Measurements from ENCODE around the gene S100A13.

Gene S100A13

DNA sequence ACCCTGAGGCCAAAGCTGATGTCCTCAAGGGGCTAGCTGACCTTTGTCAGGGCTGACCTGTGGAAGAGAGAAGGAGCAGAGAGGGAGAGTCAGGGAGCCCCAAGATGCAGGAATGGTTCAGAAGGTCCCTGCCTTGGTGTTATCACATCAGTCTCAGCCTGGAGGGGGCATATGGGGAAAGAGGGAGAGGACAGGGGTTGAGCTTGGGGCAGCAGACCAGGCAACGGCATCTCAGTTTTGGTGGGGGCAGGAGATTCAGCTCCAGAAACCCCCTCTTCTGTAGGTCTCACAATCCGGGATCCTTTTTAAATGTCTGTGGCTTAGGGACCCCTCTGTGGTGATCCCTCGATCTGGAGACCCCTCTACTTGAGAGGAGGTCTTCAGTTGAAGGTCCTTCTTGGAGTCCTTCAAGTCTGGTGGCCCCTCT lies 815 bp downstream of the S100A13 start:
- no peak for DNase-seq (ENCODE audit: low read depth)

GRCh38 chr1:153624965-153625611 lies 2.2 kb downstream of the S100A13 start:
- no peak for DNase-seq (ENCODE audit: low read depth)

DNA sequence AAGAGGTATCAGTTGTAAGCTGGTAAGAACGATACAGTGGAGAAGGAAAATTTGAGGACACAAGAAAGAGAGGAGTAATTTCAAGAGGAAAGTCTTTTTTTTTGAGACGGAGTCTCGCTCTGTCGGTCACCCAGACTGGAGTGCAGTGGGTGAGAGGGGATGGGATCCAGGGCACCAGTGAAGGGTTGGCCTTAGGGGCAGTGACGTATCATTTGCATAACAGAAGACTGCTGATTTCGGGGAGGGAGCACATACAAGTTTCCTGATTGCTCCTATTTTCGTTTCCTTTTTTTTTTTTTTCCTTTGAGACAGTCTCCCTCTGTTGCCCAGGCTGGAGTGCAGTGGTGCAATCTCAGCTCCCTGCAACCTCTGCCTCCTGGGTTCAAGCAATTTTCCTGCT lies 4.2 kb downstream of the S100A13 start:
- DNase-seq (ENCODE audit: low read depth): no peak

DNA sequence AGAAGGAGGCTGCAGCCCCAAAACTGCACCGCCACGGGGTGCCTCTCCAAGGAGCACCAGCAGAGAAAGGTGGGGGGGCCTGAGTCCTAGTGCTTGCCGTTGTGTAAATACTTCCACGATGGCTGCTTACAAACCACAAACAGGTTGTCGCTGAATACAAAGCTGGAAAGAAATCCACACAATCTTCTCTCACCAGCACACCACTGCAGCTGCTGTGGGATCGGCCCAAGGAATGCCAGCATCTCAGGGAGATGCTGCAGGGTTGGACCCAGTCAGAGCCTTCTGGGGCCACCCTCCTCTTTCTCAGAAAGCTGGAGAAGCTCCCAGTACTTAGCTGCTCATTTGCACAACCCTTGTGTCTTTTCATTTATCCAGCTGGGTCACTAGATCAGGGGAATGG lies 8.1 kb downstream of the S100A13 start:
- DNase-seq (ENCODE audit: low read depth): no peak

GRCh38 chr1:153617663-153618062 lies 9.6 kb downstream of the S100A13 start:
- DNase-seq (ENCODE audit: low read depth): peak; percentile 69

GRCh38 chr1:153616917-153617311 lies 10.4 kb downstream of the S100A13 start:
- no peak for DNase-seq (ENCODE audit: low read depth)

DNA sequence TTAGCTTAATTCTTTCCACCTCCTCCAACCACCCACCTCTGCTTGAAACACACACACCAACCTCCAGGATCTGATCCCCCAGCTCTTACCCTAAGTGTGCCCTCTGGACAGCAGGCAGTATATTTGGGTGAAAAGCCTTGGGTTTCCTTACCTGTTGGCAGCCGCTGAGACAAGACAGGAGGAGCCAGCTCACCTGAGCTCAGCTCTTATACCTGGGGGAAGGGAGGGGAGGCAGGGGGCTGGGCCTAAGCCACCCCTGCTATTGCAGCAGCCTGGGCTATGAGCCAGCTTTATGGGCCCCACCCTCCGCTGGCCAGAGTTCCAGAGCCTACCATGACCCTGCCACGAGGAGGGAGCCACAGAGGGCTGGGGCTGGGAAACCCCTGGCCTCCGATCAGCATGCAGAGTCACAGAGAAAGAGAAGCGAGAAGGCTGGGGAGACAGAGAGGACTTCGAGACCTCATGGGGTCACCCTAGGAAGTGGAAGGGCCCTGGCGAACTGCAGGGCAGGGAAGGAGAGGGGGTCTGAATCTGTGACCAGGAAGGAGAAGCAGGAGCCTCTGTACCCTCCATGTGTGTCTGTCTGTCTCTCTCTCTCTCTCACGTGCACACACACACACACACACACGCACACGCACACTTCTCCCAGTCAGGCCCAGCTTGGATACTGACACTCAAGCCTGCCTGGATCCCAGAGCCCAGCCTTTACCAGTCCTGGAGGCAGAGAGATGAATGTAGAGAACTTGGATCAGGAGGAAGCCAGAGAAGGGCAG lies 11.0 kb downstream of the S100A13 start, which contains the start of gene S100A14:
Gene S100A14 (minus strand): TSS at position 182 of the 773 bp plus-strand sequence. CDS start 467 bp downstream, outside the sequence.
- no peak for DNase-seq (ENCODE audit: low read depth)

DNA sequence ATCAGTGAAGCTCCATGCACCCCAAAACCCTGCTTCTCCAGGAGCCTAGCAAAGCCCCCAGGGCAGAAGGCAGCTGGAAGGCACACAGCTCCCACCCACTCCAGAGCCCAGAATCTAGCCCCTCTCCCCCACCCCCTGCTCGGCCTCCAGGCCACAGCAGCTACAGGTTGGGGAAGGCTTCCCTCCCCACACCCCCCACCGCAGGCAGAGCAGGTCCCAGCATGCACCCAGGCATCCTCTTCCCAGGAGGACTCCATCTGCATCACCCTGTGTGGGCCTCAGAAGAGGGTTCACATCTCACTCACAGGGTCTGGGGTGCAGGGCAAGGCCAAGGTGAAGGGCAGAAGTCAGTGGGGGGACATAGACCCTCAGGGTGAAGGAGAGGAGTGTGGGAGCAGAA lies 11.9 kb downstream of the S100A13 start:
- no peak for DNase-seq (ENCODE audit: low read depth)

- DNase-seq (ENCODE audit: low read depth): no peak
Observed at GRCh38 chr1:153614906-153615305, 12.4 kb downstream of the S100A13 start.

- DNase-seq (ENCODE audit: low read depth): no peak
Observed at GRCh38 chr1:153614189-153614900, 13.0 kb downstream of the S100A13 start.

DNA sequence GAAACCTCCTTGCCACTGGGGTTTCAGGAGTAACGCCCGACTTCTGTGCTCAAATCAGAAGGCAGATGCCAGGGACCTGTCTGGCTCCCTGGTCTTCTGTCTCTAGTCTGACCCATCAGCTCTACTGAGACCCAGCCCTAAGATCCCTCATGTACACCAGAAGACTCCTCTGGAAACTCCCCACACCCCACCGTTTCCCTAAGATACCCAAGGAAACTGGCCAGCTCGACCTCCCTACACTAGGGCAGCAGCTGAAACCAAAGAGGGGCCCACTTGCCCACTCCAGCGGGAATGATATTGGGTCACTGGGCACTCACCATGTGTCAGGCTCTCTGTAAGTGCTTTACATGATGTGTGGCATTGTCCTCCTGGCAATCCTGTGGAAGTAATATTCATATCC lies 13.9 kb downstream of the S100A13 start:
- DNase-seq (ENCODE audit: low read depth): no peak

DNA sequence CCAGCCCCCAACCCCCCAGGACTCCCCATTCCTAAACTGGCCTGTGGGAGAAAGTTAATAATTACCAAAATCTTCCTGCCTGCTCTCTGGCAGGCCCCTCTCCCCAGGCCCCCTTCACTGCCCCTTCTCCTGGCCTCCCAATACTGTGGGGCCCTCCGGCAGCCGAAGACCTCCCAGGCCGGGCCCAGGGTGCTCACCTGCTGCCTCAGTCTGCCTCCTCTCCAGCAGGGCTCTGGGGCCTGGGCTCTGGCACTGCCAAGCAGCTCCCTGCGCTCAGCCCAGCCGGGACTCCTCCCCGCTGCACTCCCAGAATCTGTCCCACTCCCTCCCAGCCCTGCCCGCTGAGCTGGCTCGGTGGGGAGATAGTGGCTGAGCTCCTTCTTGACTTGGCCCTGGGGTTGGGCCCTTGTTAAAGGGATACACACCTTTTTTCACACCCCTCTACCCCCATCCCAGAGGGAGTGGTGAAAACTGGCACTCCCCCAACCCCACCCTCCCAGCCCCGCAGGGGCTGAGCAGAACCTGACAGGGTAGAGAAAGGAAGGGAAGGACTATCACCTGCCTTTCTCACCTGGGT lies 14.5 kb downstream of the S100A13 start, which contains the start of gene S100A16:
Gene S100A16 (minus strand): TSS at position 383 of the 577 bp plus-strand sequence. CDS start 4,986 bp downstream, outside the sequence.
- no peak for DNase-seq (ENCODE audit: low read depth)

DNA sequence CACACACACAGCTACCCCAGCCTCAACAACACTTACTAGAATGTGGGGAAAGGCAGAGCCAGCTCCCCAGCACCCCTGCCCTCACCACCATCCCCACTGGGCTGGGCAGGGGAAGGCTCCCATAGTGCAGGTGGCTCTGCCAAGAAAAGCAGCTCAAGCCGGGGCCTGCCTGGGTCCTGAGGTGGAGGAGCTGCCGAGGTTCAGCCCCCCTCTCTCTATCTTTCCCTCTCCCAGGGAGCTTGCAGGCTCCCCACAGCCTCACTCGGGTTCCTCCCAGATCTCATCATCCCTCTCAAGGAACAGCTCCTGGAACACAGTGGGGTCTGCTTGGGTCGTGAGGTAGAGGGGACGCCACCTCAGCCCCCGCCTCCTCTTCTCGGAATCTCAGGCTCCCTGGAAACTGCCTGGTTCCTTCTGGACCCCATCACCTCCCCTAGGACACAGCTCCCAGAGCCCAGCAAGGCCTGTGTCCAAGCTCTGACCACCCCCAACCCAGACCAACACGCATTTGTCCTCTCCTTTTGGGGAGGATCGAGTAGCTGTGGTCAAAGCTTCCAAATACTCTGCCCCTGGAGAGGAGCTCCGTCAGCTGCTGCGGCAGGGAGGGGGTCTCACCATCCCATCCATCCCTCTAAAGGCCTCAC lies 15.1 kb downstream of the S100A13 start:
- no peak for DNase-seq (ENCODE audit: low read depth)

GRCh38 chr1:153611356-153611755 lies 15.9 kb downstream of the S100A13 start:
- no peak for DNase-seq (ENCODE audit: low read depth)

- no peak for DNase-seq (ENCODE audit: low read depth)
Observed at GRCh38 chr1:153610811-153611301, 16.4 kb downstream of the S100A13 start.

- no peak for DNase-seq (ENCODE audit: low read depth)
Observed at GRCh38 chr1:153610334-153610733, 17.0 kb downstream of the S100A13 start.

DNA sequence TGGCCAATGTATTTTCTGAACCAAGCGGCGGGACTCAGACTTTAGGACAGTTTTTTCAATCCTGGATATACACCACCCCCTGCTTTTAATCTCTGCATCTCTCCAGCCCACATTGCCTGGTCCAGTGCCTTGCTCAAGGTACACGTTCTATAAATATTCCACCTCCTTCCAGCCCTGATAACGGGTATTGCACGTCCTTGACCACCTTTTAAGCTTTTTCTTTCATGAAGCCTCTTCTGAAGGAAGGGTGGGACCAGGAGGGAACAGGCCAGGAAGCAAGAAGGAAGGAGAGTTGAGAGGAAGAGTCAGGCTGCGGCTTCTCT lies 17.8 kb downstream of the S100A13 start:
- no peak for DNase-seq (ENCODE audit: low read depth)

DNA sequence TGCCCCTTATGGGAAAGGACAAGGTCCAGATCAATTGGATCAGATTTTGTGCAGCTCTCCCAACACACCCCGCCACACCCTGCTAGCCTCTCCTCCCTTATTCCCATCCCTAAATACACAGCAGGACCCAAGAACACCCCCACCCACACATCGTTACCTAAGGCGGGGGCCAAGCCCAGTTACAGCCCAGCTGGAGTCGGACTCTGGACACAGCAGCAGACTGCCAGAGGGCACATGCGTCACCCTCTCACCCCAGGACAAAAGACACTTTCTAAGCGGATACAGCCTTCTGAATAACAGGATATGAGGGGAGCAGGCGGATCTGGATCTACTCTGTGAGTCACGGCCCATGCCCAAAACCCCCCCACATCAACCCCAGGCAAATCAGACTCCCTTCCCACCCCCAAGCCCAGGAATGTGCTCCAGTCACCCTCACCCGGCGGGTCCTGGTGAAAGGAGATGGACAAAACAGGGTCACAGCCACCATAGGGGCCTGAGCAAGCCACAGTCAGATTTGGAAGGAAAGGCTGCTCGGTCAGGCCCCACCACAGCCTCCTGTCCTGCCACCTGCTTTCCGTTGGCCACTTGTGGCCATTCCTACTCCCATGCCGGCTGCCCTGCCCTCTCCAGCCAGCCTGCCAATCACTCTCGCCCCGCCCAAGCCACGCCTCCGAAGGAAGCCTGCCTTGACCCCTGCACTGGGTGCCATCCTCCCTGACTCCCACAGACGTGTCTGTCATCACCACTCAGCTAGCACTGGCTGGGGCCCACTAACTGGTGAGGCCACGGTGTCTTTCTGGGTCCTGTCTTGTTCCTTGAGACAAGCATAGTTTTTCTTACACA lies 18.3 kb downstream of the S100A13 start:
- no peak for DNase-seq (ENCODE audit: low read depth)

- DNase-seq (ENCODE audit: low read depth): no peak
Observed at GRCh38 chr1:153608089-153608682, 19.1 kb downstream of the S100A13 start.

DNA sequence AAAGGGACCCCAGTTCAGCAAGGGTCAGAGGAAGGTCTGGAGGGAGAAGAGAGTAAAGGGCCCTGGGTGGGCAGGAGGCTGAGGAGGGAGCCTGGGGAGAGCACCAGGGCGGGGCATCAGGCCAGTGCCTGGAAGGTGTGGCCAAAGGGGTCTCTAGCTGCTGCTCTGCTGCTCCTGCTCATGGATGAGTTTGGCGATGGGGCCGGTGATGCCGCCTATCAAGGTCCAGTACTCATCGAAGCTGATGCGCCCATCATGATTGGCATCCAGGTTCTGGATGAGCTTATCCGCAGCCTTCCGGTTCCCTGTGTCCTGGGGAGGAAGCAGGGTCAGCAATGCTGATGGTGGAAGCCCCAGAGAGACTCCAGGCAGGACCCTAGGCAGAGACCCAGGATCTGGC lies 19.9 kb downstream of the S100A13 start:
- DNase-seq (ENCODE audit: low read depth): no peak

- DNase-seq (ENCODE audit: low read depth): no peak
Observed at GRCh38 chr1:153606194-153606593, 21.1 kb downstream of the S100A13 start.

All from activated T-helper 9 cell treated with anti-CD3 and anti-CD28 coated beads, Interleukin-2, amount 50 U/mL, for 16 hours (primary cell).